KMS-11 (cell line): ENCODE data around the gene MAMDC4.
"Not testable (repeated sequence)": the region's sequence is repeated elsewhere in the genome, so short reads cannot be mapped to it uniquely, and the experiment has no call there.

Experiments
- H2AFZ ChIP-seq: fragments of 200-600 bp; sonication (generic); 2 replicates; pipeline ENCODE4 v1.6.1; 2016; ENCODE audit warnings: antibody characterized with exemption, mixed run types, low read depth
- H3K27ac ChIP-seq: fragments of 200-600 bp; sonication (generic); 2 replicates; pipeline ENCODE4 v1.6.1; 2016; ENCODE audit warnings: mild to moderate bottlenecking, mixed run types
- H3K27me3 ChIP-seq: fragments of 200-600 bp; sonication (generic); 2 replicates; pipeline ENCODE4 v1.6.1; 2017; ENCODE audit warnings: mild to moderate bottlenecking, low read depth, mixed run types, moderate library complexity; ENCODE audit not compliant: insufficient read depth
- H3K36me3 ChIP-seq: fragments of 200-600 bp; sonication (generic); 2 replicates; pipeline ENCODE4 v1.6.1; 2017; ENCODE audit warnings: mild to moderate bottlenecking, mixed run types; ENCODE audit not compliant: insufficient read depth
- H3K4me1 ChIP-seq: fragments of 200-600 bp; sonication (generic); 2 replicates; pipeline ENCODE4 v1.6.1; 2016; ENCODE audit warnings: mild to moderate bottlenecking, low read depth, mixed run types; ENCODE audit not compliant: poor library complexity, severe bottlenecking
- H3K4me2 ChIP-seq: fragments of 200-600 bp; sonication (generic); 2 replicates; pipeline ENCODE4 v1.7.0; 2016; ENCODE audit warnings: mild to moderate bottlenecking, mixed run types
- H3K4me3 ChIP-seq: fragments of 200-600 bp; sonication (generic); IDR thresholded peaks from 2 replicates; pipeline ENCODE4 v1.6.1; 2017; ENCODE audit warnings: low read depth, low read length, mixed read lengths; ENCODE audit not compliant: insufficient read depth
- H3K79me2 ChIP-seq: fragments of 200-600 bp; sonication (generic); 2 replicates; pipeline ENCODE4 v1.6.1; 2016; ENCODE audit warnings: low read depth, mixed run types; ENCODE audit not compliant: insufficient read depth
- H3K9ac ChIP-seq: fragments of 200-600 bp; sonication (generic); 2 replicates; pipeline ENCODE4 v1.6.1; 2016; ENCODE audit warnings: mild to moderate bottlenecking, mixed run types
- H4K20me1 ChIP-seq: fragments of 200-600 bp; sonication (generic); 2 replicates; pipeline ENCODE4 v1.6.1; 2016; ENCODE audit warnings: mild to moderate bottlenecking, mixed run types; ENCODE audit not compliant: insufficient read depth
- CTCF ChIP-seq: fragments of 200-600 bp; sonication (generic); conservative IDR thresholded peaks from 2 replicates; pipeline ENCODE4 v1.6.1; 2017; ENCODE audit warnings: low read depth, mild to moderate bottlenecking, antibody characterized with exemption, low read length, moderate library complexity, mixed read lengths

The MAMDC4 gene

GRCh38 chr9:136843801-136844740, 8.1 kb upstream of the MAMDC4 start:
- not testable (repeated sequence) for H3K27me3 ChIP-seq, H2AFZ ChIP-seq, H3K79me2 ChIP-seq, H4K20me1 ChIP-seq, H3K9ac ChIP-seq, H3K36me3 ChIP-seq, H3K4me3 ChIP-seq
- TF ChIP-seq CTCF: peak; percentile 75
- Histone ChIP-seq H3K27ac (peak overlapping the region; percentile 57), H3K4me1 (peaks cover 29% of the 10 kb centered on the region), H3K4me2 (peak overlapping the region; percentile 69; the same call in 1 of the 2 replicates)

DNA sequence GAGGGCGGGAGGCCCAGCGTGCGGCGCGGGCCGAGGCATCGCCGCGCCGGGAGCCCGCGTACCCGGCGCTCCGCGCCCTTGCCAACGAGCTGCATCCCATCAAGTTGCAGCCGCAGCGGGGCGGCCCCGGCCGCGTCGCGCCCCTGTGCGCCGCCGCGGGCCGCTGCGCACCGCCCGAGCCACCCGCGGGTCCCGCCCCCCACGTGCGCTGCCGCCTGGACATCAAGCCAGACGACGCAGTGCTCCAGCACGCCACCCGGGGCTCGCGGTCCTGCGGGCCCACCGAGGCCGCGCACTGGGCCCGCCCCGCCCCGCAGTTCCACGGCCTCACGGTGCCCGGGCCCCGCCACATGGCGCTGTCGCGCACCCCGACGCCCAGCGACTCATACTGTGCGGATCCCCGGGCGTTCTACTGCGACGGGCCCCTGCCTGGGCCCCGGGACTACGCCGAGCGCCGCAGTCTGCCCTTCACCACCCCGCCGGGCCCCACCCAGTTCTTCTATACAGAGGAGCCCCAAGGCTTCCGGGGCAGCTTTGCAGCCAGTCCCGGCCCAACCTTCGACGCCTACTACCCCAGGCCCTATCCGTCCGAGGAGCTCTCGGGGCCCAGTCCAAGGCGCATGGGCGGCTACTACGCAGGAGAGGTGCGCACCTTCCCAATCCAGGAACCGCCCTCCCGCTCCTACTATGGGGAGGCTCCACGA, 7.2 kb upstream of the MAMDC4 start:
- Histone ChIP-seq H3K4me3 (no peak overlapping the region), H3K4me2 (no peak overlapping the region), H3K27ac (no peak overlapping the region), H3K36me3 (no peaks in the 10 kb centered on the region), H3K27me3 (no peaks in the 10 kb centered on the region), H4K20me1 (no peaks in the 10 kb centered on the region), H3K9ac (no peak overlapping the region), H2AFZ (no peak overlapping the region), H3K79me2 (no peaks in the 10 kb centered on the region), H3K4me1 (peaks cover 32% of the 10 kb centered on the region)
- no peak for TF ChIP-seq CTCF

GRCh38 chr9:136845465-136846260, 6.5 kb upstream of the MAMDC4 start:
- Histone ChIP-seq H3K4me3 (no peak overlapping the region), H3K36me3 (no peaks in the 10 kb centered on the region), H3K79me2 (no peaks in the 10 kb centered on the region), H3K27me3 (no peaks in the 10 kb centered on the region), H3K9ac (no peak overlapping the region), H3K4me2 (no peak overlapping the region), H3K4me1 (peaks cover 29% of the 10 kb centered on the region), H4K20me1 (no peaks in the 10 kb centered on the region), H3K27ac (no peak overlapping the region), H2AFZ (no peak overlapping the region)
- no peak for TF ChIP-seq CTCF

GRCh38 chr9:136846376-136847087, 5.6 kb upstream of the MAMDC4 start:
- Histone ChIP-seq H3K4me3 (no peak overlapping the region), H3K36me3 (no peaks in the 10 kb centered on the region), H3K27me3 (no peaks in the 10 kb centered on the region), H3K27ac (no peak overlapping the region), H3K4me1 (peaks cover 21% of the 10 kb centered on the region), H3K79me2 (no peaks in the 10 kb centered on the region), H3K9ac (no peak overlapping the region), H2AFZ (no peak overlapping the region), H4K20me1 (no peaks in the 10 kb centered on the region), H3K4me2 (no peak overlapping the region)
- no peak for TF ChIP-seq CTCF
